Trophoblast cell (in vitro differentiated cells and primary cell): Measurements from ENCODE around the gene TSHZ3.

Experiments
- DNase-seq, 2 donors: peaks; one replicate each; pipeline ENCODE4 v3.0.0-alpha.2; 2016
- H2AFZ ChIP-seq: 2 replicates; pipeline ENCODE4 v1.6.1; 2013; ENCODE audit warnings: low read length, moderate library complexity, mild to moderate bottlenecking; ENCODE audit not compliant: insufficient read depth, poor library complexity
- H2AK5ac ChIP-seq: 2 replicates; pipeline ENCODE4 v1.6.1; 2013; ENCODE audit warnings: mild to moderate bottlenecking, low read length
- H2BK120ac ChIP-seq: 2 replicates; pipeline ENCODE4 v1.6.1; 2013; ENCODE audit warnings: low read length, mild to moderate bottlenecking, moderate library complexity; ENCODE audit not compliant: insufficient read depth, poor library complexity
- H2BK12ac ChIP-seq: 2 replicates; pipeline ENCODE4 v1.6.1; 2013; ENCODE audit warnings: mild to moderate bottlenecking, low read length, moderate library complexity
- H2BK5ac ChIP-seq: 2 replicates; pipeline ENCODE4 v1.6.1; 2013; ENCODE audit warnings: low read length, low read depth, moderate library complexity, mild to moderate bottlenecking; ENCODE audit not compliant: poor library complexity
- H3K14ac ChIP-seq: 2 replicates; pipeline ENCODE4 v1.6.1; 2013; ENCODE audit warnings: mild to moderate bottlenecking, low read length
- H3K18ac ChIP-seq: 2 replicates; pipeline ENCODE4 v1.6.1; 2013; ENCODE audit warnings: mild to moderate bottlenecking, low read length
- H3K23ac ChIP-seq: 2 replicates; pipeline ENCODE4 v1.6.1; 2013; ENCODE audit warnings: low read length
- H3K27ac ChIP-seq: 2 replicates; pipeline ENCODE4 v1.5.1; 2013; ENCODE audit warnings: low read depth, mild to moderate bottlenecking, inconsistent platforms, low read length, moderate library complexity
- H3K27me3 ChIP-seq: 2 replicates; pipeline ENCODE4 v1.6.1; 2013; ENCODE audit warnings: inconsistent platforms, mild to moderate bottlenecking, low read length, moderate library complexity; ENCODE audit not compliant: insufficient read depth
- H3K36me3 ChIP-seq, 2 experiments: 1 replicate in 1 of 2; 2 replicates in 1 of 2; pipeline ENCODE4 v1.6.1; 2013; ENCODE audit warnings: low read length in 2 of 2, mild to moderate bottlenecking in 2 of 2, moderate library complexity in 1 of 2; ENCODE audit not compliant: insufficient read depth in 2 of 2, control insufficient read depth in 1 of 2
- H3K4ac ChIP-seq: 2 replicates; pipeline ENCODE4 v1.6.1; 2013; ENCODE audit warnings: low read depth, mild to moderate bottlenecking, low read length, moderate library complexity
- H3K4me1 ChIP-seq, 2 experiments: 1 replicate in 1 of 2; 2 replicates in 1 of 2; pipeline ENCODE4 v1.6.1; 2013; ENCODE audit warnings: low read length in 2 of 2, mild to moderate bottlenecking in 2 of 2, moderate library complexity in 1 of 2; ENCODE audit not compliant: insufficient read depth in 2 of 2, control insufficient read depth in 1 of 2
- H3K4me2 ChIP-seq: 2 replicates; pipeline ENCODE4 v1.6.1; 2013; ENCODE audit warnings: inconsistent platforms, mild to moderate bottlenecking, low read length, moderate library complexity
- H3K4me3 ChIP-seq: 2 replicates; pipeline ENCODE4 v1.5.1; 2013; ENCODE audit warnings: mild to moderate bottlenecking, low read depth, low read length, inconsistent platforms
- H3K79me1 ChIP-seq: one replicate; pipeline ENCODE4 v1.6.1; 2013; ENCODE audit warnings: low read length
- H3K79me2 ChIP-seq: 2 replicates; pipeline ENCODE4 v1.6.1; 2013; ENCODE audit warnings: low read length, mild to moderate bottlenecking; ENCODE audit not compliant: control insufficient read depth, insufficient read depth, poor library complexity
- H3K9ac ChIP-seq: 2 replicates; pipeline ENCODE4 v1.6.1; 2013; ENCODE audit warnings: mild to moderate bottlenecking, low read length
- H3K9me3 ChIP-seq: 2 replicates; pipeline ENCODE4 v1.6.1; 2013; ENCODE audit warnings: low read depth, mild to moderate bottlenecking, control low read depth, inconsistent platforms, low read length; ENCODE audit not compliant: insufficient read depth
- H4K12ac ChIP-seq: 2 replicates; pipeline ENCODE4 v1.6.1; 2013; ENCODE audit warnings: low read depth, mild to moderate bottlenecking, low read length, moderate library complexity
- H4K8ac ChIP-seq: 2 replicates; pipeline ENCODE4 v1.6.1; 2013; ENCODE audit warnings: low read depth, mild to moderate bottlenecking, low read length, moderate library complexity
- H4K91ac ChIP-seq: one replicate; pipeline ENCODE4 v1.6.1; 2013; ENCODE audit warnings: low read depth, mild to moderate bottlenecking, low read length, moderate library complexity
- WGBS: extraction: QIAGEN DNeasy Blood & Tissue Kit; methylation state at CpG from one replicate; pipeline ENCODE4 v1.1.7; 2013; ENCODE audit warnings: missing lambda C conversion rate; ENCODE audit not compliant: insufficient read length, insufficient coverage; ENCODE audit errors: extremely low coverage; 5-methylcytosine and 5-hydroxymethylcytosine counted together

The TSHZ3 gene

DNA sequence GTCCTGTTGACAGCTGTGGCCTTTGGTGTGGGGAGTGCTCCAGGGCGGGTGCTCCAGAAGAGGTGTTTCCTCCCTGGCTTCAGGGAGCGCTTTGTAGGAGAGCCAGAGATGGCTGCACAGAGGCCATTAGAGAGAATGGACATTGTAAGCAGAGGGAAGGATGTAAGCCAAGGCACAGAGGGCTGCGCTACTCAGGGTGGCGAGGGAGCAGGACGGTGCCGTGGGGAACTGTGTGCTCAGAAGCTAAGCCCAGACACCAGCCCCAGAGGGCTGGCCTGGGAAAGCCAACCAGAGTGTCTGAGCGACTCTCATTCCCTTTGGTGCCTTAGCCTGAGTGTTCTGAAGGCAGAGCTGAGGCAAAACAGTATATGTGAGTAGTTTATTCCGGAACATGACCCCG lies 92.2 kb downstream of the TSHZ3 start:
- Histone ChIP-seq H2AFZ (no peak overlapping the region), H3K18ac (no peak overlapping the region), H3K27me3 (no peaks in the 10 kb centered on the region), H3K27ac (no peak overlapping the region), H3K9me3 (peaks cover 2% of the 10 kb centered on the region), H4K8ac (no peak overlapping the region), H3K4me1 (no peaks in the 10 kb centered on the region), H3K23ac (no peak overlapping the region), H4K12ac (no peak overlapping the region), H3K36me3 (no peaks in the 10 kb centered on the region), H2AK5ac (no peak overlapping the region), H2BK12ac (no peak overlapping the region), H3K14ac (no peak overlapping the region), H3K4ac (no peak overlapping the region), H3K4me3 (no peak overlapping the region), H2BK120ac (no peak overlapping the region), H4K91ac (no peak overlapping the region), H3K4me2 (no peak overlapping the region), H3K79me1 (no peaks in the 10 kb centered on the region), H3K9ac (no peak overlapping the region), H3K79me2 (no peaks in the 10 kb centered on the region), H2BK5ac (no peak overlapping the region)
- no CpG with 5 or more reads among the region's 9 CpGs for WGBS
- no peak for DNase-seq

- Histone ChIP-seq H4K12ac (no peak overlapping the region), H2AFZ (no peak overlapping the region), H2AK5ac (no peak overlapping the region), H3K4me3 (no peak overlapping the region), H2BK120ac (no peak overlapping the region), H3K79me1 (no peaks in the 10 kb centered on the region), H4K8ac (no peak overlapping the region), H3K27ac (no peak overlapping the region), H3K14ac (no peak overlapping the region), H3K4me1 (no peaks in the 10 kb centered on the region), H3K4me2 (no peak overlapping the region), H4K91ac (no peak overlapping the region), H3K9ac (no peak overlapping the region), H3K27me3 (no peaks in the 10 kb centered on the region), H3K4ac (no peak overlapping the region), H3K18ac (no peak overlapping the region), H3K9me3 (peaks cover 2% of the 10 kb centered on the region), H3K23ac (no peak overlapping the region), H2BK5ac (no peak overlapping the region), H3K36me3 (no peaks in the 10 kb centered on the region), H2BK12ac (no peak overlapping the region), H3K79me2 (no peaks in the 10 kb centered on the region)
- no CpG with 5 or more reads among the region's 8 CpGs for WGBS
- no peak for DNase-seq
Observed at GRCh38 chr19:31256593-31256960, 92.7 kb downstream of the TSHZ3 start.

GRCh38 chr19:31255831-31256592 lies 93.2 kb downstream of the TSHZ3 start:
- H2BK5ac ChIP-seq = no peak overlapping the region
- H2AFZ ChIP-seq = no peak overlapping the region
- no peaks in the 10 kb centered on the region for H3K4me1 ChIP-seq
- no peak overlapping the region for H4K12ac ChIP-seq
- no CpG with 5 or more reads among the region's 11 CpGs for WGBS
- H3K4me2 ChIP-seq = no peak overlapping the region
- H3K79me1 ChIP-seq = no peaks in the 10 kb centered on the region
- no peak overlapping the region for H3K9ac ChIP-seq
- no peak overlapping the region for H3K4me3 ChIP-seq
- DNase-seq = peak; percentile 93 to 99
- H3K18ac ChIP-seq = no peak overlapping the region
- no peak overlapping the region for H3K4ac ChIP-seq
- H2BK12ac ChIP-seq = no peak overlapping the region
- H2BK120ac ChIP-seq = no peak overlapping the region
- H3K27ac ChIP-seq = no peak overlapping the region
- H4K91ac ChIP-seq = no peak overlapping the region
- no peak overlapping the region for H2AK5ac ChIP-seq
- no peaks in the 10 kb centered on the region for H3K36me3 ChIP-seq
- no peaks in the 10 kb centered on the region for H3K27me3 ChIP-seq
- no peaks in the 10 kb centered on the region for H3K79me2 ChIP-seq
- H3K23ac ChIP-seq = no peak overlapping the region
- peaks cover 2% of the 10 kb centered on the region for H3K9me3 ChIP-seq
- H4K8ac ChIP-seq = no peak overlapping the region
- H3K14ac ChIP-seq = no peak overlapping the region

DNA sequence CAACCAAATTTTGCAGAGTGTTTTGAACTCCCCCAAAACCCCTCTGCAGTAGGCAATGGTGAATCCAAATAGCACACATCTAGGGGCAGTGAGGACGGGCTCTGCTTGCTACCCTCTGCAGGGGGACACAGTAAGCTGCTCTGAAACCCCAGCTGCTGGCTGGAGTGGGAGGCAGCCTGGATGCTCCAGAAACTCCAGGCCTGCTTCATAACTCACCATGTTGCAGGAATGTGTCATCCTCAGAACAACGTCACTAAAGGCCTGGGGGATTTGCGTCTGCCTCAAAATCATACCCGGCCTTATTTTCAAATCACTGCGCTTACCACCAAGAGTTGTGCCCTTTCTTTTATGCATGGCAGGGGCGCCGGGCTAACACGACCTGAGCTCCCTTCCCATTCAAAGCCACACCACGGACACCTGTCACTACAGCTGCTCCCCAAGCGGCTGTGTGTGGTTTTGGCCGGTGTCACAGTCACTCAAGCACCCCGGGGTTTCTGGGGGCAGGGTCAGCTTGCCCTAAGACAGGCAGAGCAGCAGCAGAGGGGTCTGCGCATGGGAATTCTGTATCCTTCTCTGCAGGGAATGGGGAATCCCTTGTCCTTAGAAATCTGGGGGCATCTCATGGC lies 93.9 kb downstream of the TSHZ3 start:
- H2BK120ac ChIP-seq = no peak overlapping the region
- H3K4me1 ChIP-seq = no peaks in the 10 kb centered on the region
- H3K23ac ChIP-seq = no peak overlapping the region
- H2AK5ac ChIP-seq = no peak overlapping the region
- H3K4ac ChIP-seq = no peak overlapping the region
- H4K12ac ChIP-seq = no peak overlapping the region
- peaks cover 2% of the 10 kb centered on the region for H3K9me3 ChIP-seq
- no peak overlapping the region for H3K9ac ChIP-seq
- no peak overlapping the region for H2BK12ac ChIP-seq
- DNase-seq = peak; percentile 10 to 43
- no peak overlapping the region for H2AFZ ChIP-seq
- H3K79me2 ChIP-seq = no peaks in the 10 kb centered on the region
- H3K18ac ChIP-seq = no peak overlapping the region
- no peak overlapping the region for H3K27ac ChIP-seq
- H2BK5ac ChIP-seq = no peak overlapping the region
- H4K91ac ChIP-seq = no peak overlapping the region
- no peak overlapping the region for H3K4me2 ChIP-seq
- H3K79me1 ChIP-seq = no peaks in the 10 kb centered on the region
- no peak overlapping the region for H4K8ac ChIP-seq
- no CpG with 5 or more reads among the region's 13 CpGs for WGBS
- H3K27me3 ChIP-seq = no peaks in the 10 kb centered on the region
- H3K4me3 ChIP-seq = no peak overlapping the region
- no peak overlapping the region for H3K14ac ChIP-seq
- H3K36me3 ChIP-seq = no peaks in the 10 kb centered on the region
